ENCODE results near the gene EPHB2.

EPHB2 gene

GRCh38 chr1:22722901-22723550, 12.4 kb downstream of the EPHB2 start:
- DNase-seq = no peak

- no peak for DNase-seq
These were observed 17.2 kb downstream of the EPHB2 start for GRCh38 chr1:22727873-22728272.

- DNase-seq = no peak
These were observed 18.2 kb downstream of the EPHB2 start for GRCh38 chr1:22728751-22729399.

GRCh38 chr1:22729400-22729773, 18.7 kb downstream of the EPHB2 start:
- no peak for DNase-seq

GRCh38 chr1:22729912-22730311, 19.3 kb downstream of the EPHB2 start:
- no peak for DNase-seq

GRCh38 chr1:22731924-22732720, 21.5 kb downstream of the EPHB2 start:
- peak in 1 of 4 experiments; percentile 26 for DNase-seq

GRCh38 chr1:22733643-22734042, 23.0 kb downstream of the EPHB2 start:
- no peak for DNase-seq

- no peak for DNase-seq
These were observed 26.0 kb downstream of the EPHB2 start for GRCh38 chr1:22736501-22737080.

- DNase-seq = peak in 1 of 4 experiments; percentile 27
These were observed 26.9 kb downstream of the EPHB2 start for GRCh38 chr1:22737374-22738068.

- DNase-seq = peak in 2 of 4 experiments; percentile 44 to 46
These were observed 27.4 kb downstream of the EPHB2 start for GRCh38 chr1:22738069-22738435.

GRCh38 chr1:22738522-22738921, 27.9 kb downstream of the EPHB2 start:
- no peak for DNase-seq

GRCh38 chr1:22739648-22740385, 29.2 kb downstream of the EPHB2 start:
- DNase-seq = peak; percentile 53 to 85 (median 66)

- DNase-seq = no peak
These were observed 30.5 kb downstream of the EPHB2 start for GRCh38 chr1:22741118-22741517.

GRCh38 chr1:22745669-22746585, 35.3 kb downstream of the EPHB2 start:
- peak; percentile 76 to 89 (median 83) for DNase-seq

- no peak for DNase-seq
These were observed 36.5 kb downstream of the EPHB2 start for GRCh38 chr1:22747021-22747734.

- no peak for DNase-seq
These were observed 37.1 kb downstream of the EPHB2 start for GRCh38 chr1:22747735-22748073.

GRCh38 chr1:22749503-22749902, 38.9 kb downstream of the EPHB2 start:
- no peak for DNase-seq

- peak; percentile 78 to 91 (median 85) for DNase-seq
These were observed 39.5 kb downstream of the EPHB2 start for GRCh38 chr1:22749919-22750684.

GRCh38 chr1:22750685-22751051, 40.0 kb downstream of the EPHB2 start:
- no peak for DNase-seq

GRCh38 chr1:22751124-22751531, 40.5 kb downstream of the EPHB2 start:
- no peak for DNase-seq
